ENCODE results near the gene IQGAP2. TPM values are rescaled to one million over a fixed set of nuclear protein-coding genes. Genes with fewer than 3 reads are reported as not detected.

IQGAP2 gene
- total RNA-seq, 1 donor from 2014 or later, result 110 TPM

Other genes starting within 250 kb of the IQGAP2 start
- gene F2RL2, start 220.1 kb downstream of the IQGAP2 start, total RNA-seq, result 0.28 TPM

All from left lobe of liver (tissue), 1 donor.